Fibroblast of lung (primary cell): ENCODE measurements around the gene RYR1. TPM values are rescaled to one million over a fixed set of nuclear protein-coding genes. Genes with fewer than 3 reads are reported as not detected.

Source experiments
- DNase-seq, 2 donors: peaks; one replicate each; pipeline versions ENCODE4 v3.0.0 to v3.0.0-alpha.2; 2010; ENCODE audit warnings: low read depth in 2 of 2
- H2AFZ ChIP-seq: 2 replicates; pipeline ENCODE4 v1.5.1; 2012; ENCODE audit warnings: low read length, control low read depth, inconsistent platforms
- H3K27ac ChIP-seq: 2 replicates; pipeline ENCODE4 v1.5.1; 2011; ENCODE audit warnings: low read length, control low read depth; ENCODE audit not compliant: insufficient read depth
- H3K27me3 ChIP-seq: 2 replicates; pipeline ENCODE4 v1.5.1; 2011; ENCODE audit warnings: mild to moderate bottlenecking, low read length; ENCODE audit not compliant: control insufficient read depth, insufficient read depth
- H3K36me3 ChIP-seq: 2 replicates; pipeline ENCODE4 v1.5.1; 2011; ENCODE audit warnings: low read length; ENCODE audit not compliant: control insufficient read depth, insufficient read depth
- H3K4me1 ChIP-seq: 2 replicates; pipeline ENCODE4 v1.5.1; 2011; ENCODE audit warnings: low read length; ENCODE audit not compliant: control insufficient read depth, insufficient read depth; ENCODE audit errors: extremely low read depth
- H3K4me2 ChIP-seq: 2 replicates; pipeline ENCODE4 v1.5.1; 2011; ENCODE audit warnings: low read length, control low read depth; ENCODE audit not compliant: insufficient read depth; ENCODE audit errors: extremely low read depth
- H3K4me3 ChIP-seq, 4 experiments: fragments of 200-600 bp in 1 of 4; sonication (generic) in 1 of 4; replicated peaks in 1 of 4; 2 replicates each; pipeline ENCODE4 v1.5.1; 2011 to 2016; ENCODE audit warnings: low read length in 4 of 4, low read depth in 3 of 4, mild to moderate bottlenecking in 3 of 4, control low read depth in 2 of 4, inconsistent platforms in 1 of 4, mixed read lengths in 1 of 4; ENCODE audit not compliant: insufficient read depth in 1 of 4; ENCODE audit errors: control extremely low read depth in 1 of 4
- H3K79me2 ChIP-seq: 2 replicates; pipeline ENCODE4 v1.5.1; 2012; ENCODE audit warnings: mild to moderate bottlenecking, low read length, inconsistent platforms; ENCODE audit not compliant: control insufficient read depth, insufficient read depth
- H3K9ac ChIP-seq: 2 replicates; pipeline ENCODE4 v1.5.1; 2011; ENCODE audit warnings: mild to moderate bottlenecking, low read length, control low read depth; ENCODE audit not compliant: insufficient read depth
- H3K9me3 ChIP-seq: 2 replicates; pipeline ENCODE4 v1.5.1; 2012; ENCODE audit warnings: low read depth, low read length; ENCODE audit not compliant: control insufficient read depth, insufficient read depth
- H4K20me1 ChIP-seq: 2 replicates; pipeline ENCODE4 v1.5.1; 2011; ENCODE audit warnings: low read length; ENCODE audit not compliant: control insufficient read depth, insufficient read depth; ENCODE audit errors: extremely low read depth
- EZH2 ChIP-seq: IDR thresholded peaks from 2 replicates; pipeline ENCODE4 v1.5.1; 2012; ENCODE audit warnings: low read length, control low read depth, mild to moderate bottlenecking; ENCODE audit errors: missing control alignments
- polyA plus RNA-seq, 2 donors: library from polyadenylated mRNA; depleted of rRNA in 1 of 2; stranded (reverse) in 1 of 2; unstranded in 1 of 2; fragments of >200 nt; gene quantifications; 2 replicates each; pipeline ENCODE4 v1.2.1, GENCODE V29; 2011 to 2012; ENCODE audit warnings: missing spikeins in 1 of 2
- total RNA-seq: library from RNA; depleted of rRNA; stranded (reverse); fragments of >200 nt; gene quantifications from 2 replicates; pipeline ENCODE4 v1.2.1, GENCODE V29; 2014
- TF ChIP-seq, protein P1 (sequence below), 2 donors: IDR thresholded peaks in 1 of 2; conservative IDR thresholded peaks in 1 of 2; 1 replicate in 1 of 2; 2 replicates in 1 of 2; pipeline ENCODE4 v1.5.1; 2011 to 2012; ENCODE audit warnings: low read length in 2 of 2, control low read depth in 1 of 2, inconsistent platforms in 1 of 2, low read depth in 1 of 2, mild to moderate bottlenecking in 1 of 2

RYR1 gene
- total and polyA plus RNA-seq, 2 donors (not counting 1 experiment from before 2014, with no cell fraction given), result under 0.01 TPM

DNA sequence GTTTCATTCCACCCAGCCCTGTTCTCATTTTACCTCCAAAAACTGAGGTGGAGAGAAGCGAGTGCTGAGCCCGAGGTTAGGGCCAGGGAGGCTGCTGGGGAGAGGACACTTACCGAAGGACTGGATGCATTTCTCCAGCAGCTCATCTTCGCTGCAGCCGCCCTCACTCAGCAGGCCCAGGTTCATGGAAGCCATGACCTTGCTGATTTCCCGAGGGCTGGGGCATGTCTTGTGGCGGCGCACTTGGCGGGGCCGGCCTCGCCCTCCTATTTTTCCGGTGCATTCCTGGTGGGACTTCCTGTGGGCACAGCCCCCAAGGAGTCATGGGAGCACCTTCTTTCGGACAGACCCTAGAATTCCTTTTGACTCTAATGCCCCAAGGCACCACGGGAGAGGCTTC is 11.6 kb upstream of the RYR1 start:
- no peaks in the 10 kb centered on the region for H3K9me3 ChIP-seq
- no peak overlapping the region for H3K4me3 ChIP-seq
- H3K27ac ChIP-seq, result no peak overlapping the region
- no peaks in the 10 kb centered on the region for H4K20me1 ChIP-seq
- DNase-seq, result no peak
- peaks cover 18% of the 10 kb centered on the region for H3K27me3 ChIP-seq
- H2AFZ ChIP-seq, result no peak overlapping the region
- H3K4me1 ChIP-seq, result no peaks in the 10 kb centered on the region
- H3K79me2 ChIP-seq, result no peaks in the 10 kb centered on the region
- no peaks in the 10 kb centered on the region for H3K36me3 ChIP-seq
- H3K4me2 ChIP-seq, result no peak overlapping the region
- TF ChIP-seq EZH2, result no peak
- TF ChIP-seq, protein P1, sequence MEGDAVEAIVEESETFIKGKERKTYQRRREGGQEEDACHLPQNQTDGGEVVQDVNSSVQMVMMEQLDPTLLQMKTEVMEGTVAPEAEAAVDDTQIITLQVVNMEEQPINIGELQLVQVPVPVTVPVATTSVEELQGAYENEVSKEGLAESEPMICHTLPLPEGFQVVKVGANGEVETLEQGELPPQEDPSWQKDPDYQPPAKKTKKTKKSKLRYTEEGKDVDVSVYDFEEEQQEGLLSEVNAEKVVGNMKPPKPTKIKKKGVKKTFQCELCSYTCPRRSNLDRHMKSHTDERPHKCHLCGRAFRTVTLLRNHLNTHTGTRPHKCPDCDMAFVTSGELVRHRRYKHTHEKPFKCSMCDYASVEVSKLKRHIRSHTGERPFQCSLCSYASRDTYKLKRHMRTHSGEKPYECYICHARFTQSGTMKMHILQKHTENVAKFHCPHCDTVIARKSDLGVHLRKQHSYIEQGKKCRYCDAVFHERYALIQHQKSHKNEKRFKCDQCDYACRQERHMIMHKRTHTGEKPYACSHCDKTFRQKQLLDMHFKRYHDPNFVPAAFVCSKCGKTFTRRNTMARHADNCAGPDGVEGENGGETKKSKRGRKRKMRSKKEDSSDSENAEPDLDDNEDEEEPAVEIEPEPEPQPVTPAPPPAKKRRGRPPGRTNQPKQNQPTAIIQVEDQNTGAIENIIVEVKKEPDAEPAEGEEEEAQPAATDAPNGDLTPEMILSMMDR (conservative IDR thresholded peaks at IDR 0.05 in 1 of 2, IDR thresholded peaks at IDR 0.05 in 1 of 2; ENCODE audit: low read depth in 1 of 2, low read length in 2 of 2), result no peak
- no peak overlapping the region for H3K9ac ChIP-seq

DNA sequence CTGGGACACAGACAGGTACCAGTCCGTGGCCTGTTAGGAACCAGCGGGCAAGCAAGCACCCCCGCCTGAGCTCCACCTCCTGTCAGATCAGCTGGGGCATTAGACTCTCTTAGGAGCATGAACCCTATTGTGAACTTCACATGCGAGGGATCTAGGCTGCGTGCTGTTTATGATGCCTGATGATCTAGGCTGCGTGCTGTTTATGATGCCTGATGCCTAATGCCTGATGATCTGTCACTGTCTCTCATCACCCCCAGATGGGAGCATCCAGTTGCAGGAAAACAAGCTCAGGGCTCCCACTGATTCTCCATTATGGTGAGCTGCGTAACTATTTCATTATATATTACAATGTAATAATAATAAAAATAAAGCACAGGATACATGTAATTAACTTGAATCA is 11.1 kb upstream of the RYR1 start:
- H3K79me2 ChIP-seq, result no peaks in the 10 kb centered on the region
- DNase-seq, result no peak
- H3K4me3 ChIP-seq, result no peak overlapping the region
- H3K36me3 ChIP-seq, result no peaks in the 10 kb centered on the region
- H3K4me2 ChIP-seq, result no peak overlapping the region
- H3K27ac ChIP-seq, result no peak overlapping the region
- H3K9ac ChIP-seq, result no peak overlapping the region
- no peak overlapping the region for H2AFZ ChIP-seq
- H3K4me1 ChIP-seq, result no peaks in the 10 kb centered on the region
- H3K9me3 ChIP-seq, result no peaks in the 10 kb centered on the region
- peaks cover 18% of the 10 kb centered on the region for H3K27me3 ChIP-seq
- H4K20me1 ChIP-seq, result no peaks in the 10 kb centered on the region
- no peak for TF ChIP-seq EZH2
- TF ChIP-seq, protein P1 (conservative IDR thresholded peaks at IDR 0.05 in 1 of 2, IDR thresholded peaks at IDR 0.05 in 1 of 2; ENCODE audit: low read depth in 1 of 2, low read length in 2 of 2), result no peak

DNA sequence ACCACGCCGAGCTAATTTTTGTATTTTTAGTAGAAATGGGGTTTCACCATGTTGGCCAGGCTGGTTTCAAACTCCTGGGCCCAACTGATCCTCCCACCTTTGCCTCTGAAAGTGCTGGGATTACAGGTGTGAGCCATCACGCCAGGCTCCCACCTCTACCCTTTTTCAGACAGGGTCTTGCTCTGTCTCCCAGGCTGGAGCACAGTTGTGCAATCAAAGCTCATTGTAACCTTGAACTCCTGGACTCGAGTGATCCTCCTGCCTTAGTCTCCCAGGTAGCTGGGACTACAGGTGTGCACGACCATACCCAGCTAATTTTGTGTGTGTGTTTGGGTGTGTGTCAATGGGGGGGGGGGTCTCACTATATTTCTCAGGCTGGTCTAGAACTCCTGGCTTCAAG is 9.2 kb upstream of the RYR1 start:
- Histone ChIP-seq H3K79me2 (no peaks in the 10 kb centered on the region), H3K27me3 (peaks cover 8% of the 10 kb centered on the region), H3K9ac (no peak overlapping the region), H3K4me3 (no peak overlapping the region), H2AFZ (no peak overlapping the region), H3K9me3 (no peaks in the 10 kb centered on the region), H3K4me1 (no peaks in the 10 kb centered on the region), H4K20me1 (no peaks in the 10 kb centered on the region), H3K4me2 (no peak overlapping the region), H3K27ac (no peak overlapping the region), H3K36me3 (no peaks in the 10 kb centered on the region)
- no peak for TF ChIP-seq EZH2
- TF ChIP-seq, protein P1 (conservative IDR thresholded peaks at IDR 0.05 in 1 of 2, IDR thresholded peaks at IDR 0.05 in 1 of 2; ENCODE audit: low read depth in 1 of 2, low read length in 2 of 2), result no peak
- DNase-seq, result no peak
